Fibroblast of villous mesenchyme (primary cell): Measurements from ENCODE around the gene PAXIP1. TPM values are rescaled to one million over a fixed set of nuclear protein-coding genes. Genes with fewer than 3 reads are reported as not detected.

Experiments
- DNase-seq: peaks from one replicate; pipeline ENCODE4 v3.0.0-alpha.2; 2010; ENCODE audit warnings: low read depth
- H3K4me3 ChIP-seq: 2 replicates; pipeline ENCODE4 v1.5.1; 2011; ENCODE audit warnings: low read depth, mild to moderate bottlenecking, low read length
- total RNA-seq: library from RNA; depleted of rRNA; stranded (reverse); fragments of >200 nt; gene quantifications from 2 replicates; pipeline ENCODE4 v1.2.3, GENCODE V29; 2012
- TF ChIP-seq, protein P1 (sequence below): IDR thresholded peaks from 2 replicates; pipeline ENCODE4 v1.5.1; 2012; ENCODE audit warnings: low read depth, mild to moderate bottlenecking, low read length; ENCODE audit not compliant: insufficient read depth

PAXIP1 gene
- total RNA-seq, 1 donor, result 10.4 TPM

DNA sequence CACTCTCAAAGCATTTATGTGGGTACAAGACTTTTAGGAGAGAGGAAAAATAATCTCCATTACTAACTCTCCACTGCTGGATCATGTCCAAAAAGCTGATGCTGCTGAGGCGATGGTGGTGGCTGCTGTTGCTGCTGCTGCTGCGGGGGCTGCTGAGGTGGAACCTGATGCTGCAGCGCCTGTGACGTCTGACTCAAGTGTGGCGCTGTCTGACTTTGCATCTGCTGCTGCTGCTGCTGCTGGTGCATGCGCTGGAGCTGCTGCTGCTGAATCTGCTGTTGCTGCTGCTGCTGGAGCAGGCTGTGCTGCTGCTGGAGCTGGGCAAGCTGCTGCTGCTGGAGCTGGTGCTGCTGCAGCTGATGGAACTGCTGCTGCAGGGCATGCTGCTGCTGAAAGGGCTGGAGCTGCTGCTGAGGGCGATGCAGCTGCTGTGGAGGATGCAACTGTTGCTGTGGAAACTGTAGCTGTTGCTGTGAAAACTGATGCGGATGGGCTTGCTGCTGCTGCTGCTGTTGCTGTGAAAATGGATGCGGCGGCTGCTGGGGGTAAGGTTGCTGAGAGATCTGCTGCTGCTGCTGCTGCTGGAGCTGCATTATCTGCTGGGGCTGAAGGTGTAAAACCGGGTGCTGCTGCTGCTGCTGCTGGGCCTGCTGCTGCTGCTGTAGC is 34.5 kb downstream of the PAXIP1 start:
- DNase-seq, result no peak
- TF ChIP-seq, protein P1, sequence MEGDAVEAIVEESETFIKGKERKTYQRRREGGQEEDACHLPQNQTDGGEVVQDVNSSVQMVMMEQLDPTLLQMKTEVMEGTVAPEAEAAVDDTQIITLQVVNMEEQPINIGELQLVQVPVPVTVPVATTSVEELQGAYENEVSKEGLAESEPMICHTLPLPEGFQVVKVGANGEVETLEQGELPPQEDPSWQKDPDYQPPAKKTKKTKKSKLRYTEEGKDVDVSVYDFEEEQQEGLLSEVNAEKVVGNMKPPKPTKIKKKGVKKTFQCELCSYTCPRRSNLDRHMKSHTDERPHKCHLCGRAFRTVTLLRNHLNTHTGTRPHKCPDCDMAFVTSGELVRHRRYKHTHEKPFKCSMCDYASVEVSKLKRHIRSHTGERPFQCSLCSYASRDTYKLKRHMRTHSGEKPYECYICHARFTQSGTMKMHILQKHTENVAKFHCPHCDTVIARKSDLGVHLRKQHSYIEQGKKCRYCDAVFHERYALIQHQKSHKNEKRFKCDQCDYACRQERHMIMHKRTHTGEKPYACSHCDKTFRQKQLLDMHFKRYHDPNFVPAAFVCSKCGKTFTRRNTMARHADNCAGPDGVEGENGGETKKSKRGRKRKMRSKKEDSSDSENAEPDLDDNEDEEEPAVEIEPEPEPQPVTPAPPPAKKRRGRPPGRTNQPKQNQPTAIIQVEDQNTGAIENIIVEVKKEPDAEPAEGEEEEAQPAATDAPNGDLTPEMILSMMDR, result no peak
- H3K4me3 ChIP-seq, result no peak overlapping the region

DNA sequence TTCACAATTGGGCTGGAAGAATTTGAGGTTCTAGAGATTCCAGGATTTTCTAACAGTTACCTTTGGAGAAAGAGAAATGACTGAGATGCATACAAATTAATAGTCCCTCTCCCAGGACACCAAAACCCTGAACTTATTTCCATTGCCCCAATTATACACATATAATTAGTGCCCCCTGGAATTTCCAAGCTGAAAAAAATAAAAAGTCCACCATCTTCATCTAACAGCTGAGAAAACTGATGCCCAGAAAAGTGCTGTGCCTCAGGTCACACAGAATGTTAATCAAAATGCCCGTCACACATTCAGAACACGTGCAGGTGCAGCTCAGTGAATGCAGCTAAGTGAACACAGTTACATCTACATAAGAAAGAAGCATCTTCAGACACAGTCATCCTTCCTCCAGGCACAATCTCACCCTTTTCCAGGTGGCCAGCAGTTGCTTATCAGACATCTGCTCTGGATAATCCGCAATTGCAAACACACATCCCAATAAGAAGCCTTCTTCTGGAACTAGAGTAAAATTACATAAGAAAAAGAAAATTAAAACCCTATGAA is 35.4 kb downstream of the PAXIP1 start:
- DNase-seq, result no peak

DNA sequence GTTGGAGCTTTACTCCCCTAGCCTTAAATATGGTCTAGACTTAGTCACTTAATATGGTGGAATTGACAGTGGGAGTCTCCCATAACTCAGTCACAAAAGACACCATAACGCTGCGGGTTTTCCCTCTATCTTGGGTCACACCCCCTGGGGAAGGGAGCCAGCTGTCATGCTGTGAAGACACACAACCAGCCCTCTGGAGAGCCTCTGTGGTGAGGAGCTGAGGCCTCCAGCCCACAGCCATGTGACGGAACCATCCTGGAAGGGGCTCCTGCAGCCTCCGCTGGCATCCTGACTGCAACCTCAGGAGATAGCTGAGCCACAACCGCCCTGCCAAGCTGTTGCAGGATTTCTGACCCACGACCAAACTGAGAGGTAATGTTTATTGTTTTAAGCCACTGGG is 37.9 kb downstream of the PAXIP1 start:
- H3K4me3 ChIP-seq, result no peak overlapping the region
- TF ChIP-seq, protein P1, result no peak
- no peak for DNase-seq

More for the DNA sequence above, 35.4 kb downstream of the PAXIP1 start:
- TF ChIP-seq, protein P1, result no peak
- H3K4me3 ChIP-seq, result no peak overlapping the region

DNA sequence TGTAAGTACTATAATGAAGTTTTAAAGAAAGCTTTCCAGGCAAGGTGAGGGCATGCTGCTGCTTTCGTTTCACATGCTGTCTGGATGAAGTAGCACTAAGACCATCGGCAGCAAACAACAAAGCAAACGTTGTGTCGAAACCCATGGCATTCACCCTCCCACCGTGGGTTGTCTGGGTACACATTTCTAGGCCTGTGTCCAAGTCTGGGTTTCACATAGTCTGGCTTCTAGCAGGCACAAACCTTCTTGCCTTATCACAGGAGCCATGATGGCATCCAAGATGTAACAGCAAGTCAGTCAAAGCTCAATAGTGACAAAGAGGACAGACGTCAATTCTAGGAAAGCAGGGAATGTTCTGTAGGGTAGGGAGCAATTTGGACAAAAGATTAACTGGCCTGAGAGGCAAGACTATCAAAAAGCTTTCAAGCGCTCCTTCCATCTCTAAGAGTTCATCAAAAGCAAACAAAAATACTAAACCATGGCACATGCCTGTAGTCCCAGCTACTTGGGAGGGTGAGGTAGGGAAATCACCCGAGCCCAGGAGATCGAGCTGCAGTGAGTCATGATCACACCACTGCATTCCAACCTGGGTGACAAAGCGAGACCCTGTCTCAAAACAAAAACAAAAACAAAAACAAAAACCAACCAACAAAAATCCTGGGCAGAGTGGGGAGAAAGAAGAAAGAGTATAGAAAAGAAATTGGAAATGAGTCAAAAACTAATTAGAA is 42.7 kb downstream of the PAXIP1 start:
- TF ChIP-seq, protein P1, result no peak
- peak; percentile 42 for DNase-seq
- H3K4me3 ChIP-seq, result no peak overlapping the region

DNA sequence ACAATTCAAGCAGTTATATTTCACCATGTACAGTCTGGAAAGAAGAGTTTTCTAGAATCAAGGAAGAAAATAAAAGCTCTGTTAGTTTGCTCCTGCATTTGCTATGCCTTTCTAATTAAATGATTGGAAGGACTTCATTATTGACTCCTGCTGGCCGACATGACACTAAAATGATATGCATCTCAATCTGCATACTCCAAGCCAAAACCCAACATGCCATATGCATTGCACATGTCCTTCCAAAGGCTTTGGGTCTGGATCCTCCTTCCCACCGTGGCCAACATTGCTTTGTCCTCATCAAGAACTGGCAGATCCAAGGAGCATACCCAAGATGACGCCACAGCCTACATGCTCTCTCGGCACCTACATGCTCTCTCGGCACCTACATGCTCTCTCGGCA is 46.5 kb downstream of the PAXIP1 start:
- no peak for DNase-seq
- H3K4me3 ChIP-seq, result no peak overlapping the region
- TF ChIP-seq, protein P1, result no peak

DNA sequence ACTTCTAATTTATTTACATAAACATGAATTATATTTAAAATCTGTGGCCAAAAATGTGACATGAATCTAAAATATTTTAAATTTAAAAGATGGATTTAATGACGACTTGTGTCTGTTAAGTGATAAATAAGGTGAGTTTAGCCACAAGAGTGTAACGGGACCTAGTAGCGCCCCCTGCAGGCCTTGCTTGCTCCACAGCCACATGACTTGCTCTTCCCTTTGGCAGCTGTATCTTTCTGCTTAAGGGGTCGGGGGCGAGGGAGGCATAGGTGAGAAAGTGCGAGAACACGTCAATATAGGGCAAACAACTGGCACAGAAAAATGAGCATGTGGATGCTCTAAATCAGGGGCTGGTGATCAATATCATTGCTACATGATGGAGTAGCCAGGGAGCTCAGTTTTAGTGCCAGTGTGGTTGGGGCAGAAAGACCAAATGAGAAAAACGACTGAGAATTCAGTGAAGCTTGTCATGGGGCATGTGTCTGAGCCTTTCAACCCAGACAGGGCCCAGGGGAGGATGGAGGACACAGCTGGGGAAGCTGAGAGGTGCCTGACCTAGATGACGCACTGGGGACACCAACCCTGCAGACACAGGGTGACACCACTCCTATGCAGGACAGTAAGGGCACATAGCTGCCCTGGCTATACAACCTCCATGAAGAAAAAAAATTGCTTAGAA is 49.8 kb downstream of the PAXIP1 start:
- no peak overlapping the region for H3K4me3 ChIP-seq
- TF ChIP-seq, protein P1, result peak; percentile 82
- peak; percentile 59 for DNase-seq
